IMR-90 (cell line): Measurements from ENCODE around the gene HPS6.

Experiments used
- CEBPB ChIP-seq: IDR thresholded peaks from 2 replicates; pipeline ENCODE4 v1.6.1; 2012; ENCODE audit warnings: low read depth, low read length, improper control_type of control experiment
- CHD1 ChIP-seq: IDR thresholded peaks from 2 replicates; pipeline ENCODE4 v1.6.1; 2012; ENCODE audit warnings: low read depth, low read length, improper control_type of control experiment
- CTCF ChIP-seq: conservative IDR thresholded peaks from 2 replicates; pipeline ENCODE4 v1.5.1; 2012; ENCODE audit warnings: mild to moderate bottlenecking, low read depth, low read length, improper control_type of control experiment
- FOS ChIP-seq: fragments of 150-350 bp; IDR thresholded peaks from 2 replicates; pipeline ENCODE4 v1.6.1; 2016; ENCODE audit warnings: low read depth, low read length
- MAFK ChIP-seq: IDR thresholded peaks from 2 replicates; pipeline ENCODE4 v1.6.1; 2012; ENCODE audit warnings: low read depth, low read length, improper control_type of control experiment
- MAZ ChIP-seq: IDR thresholded peaks from 2 replicates; pipeline ENCODE4 v1.6.1; 2012; ENCODE audit warnings: low read depth, mild to moderate bottlenecking, low read length, improper control_type of control experiment, moderate library complexity, borderline replicate concordance
- MXI1 ChIP-seq: IDR thresholded peaks from 2 replicates; pipeline ENCODE4 v1.6.1; 2012; ENCODE audit warnings: low read depth, mild to moderate bottlenecking, low read length, moderate library complexity, borderline replicate concordance
- POLR2A ChIP-seq: IDR thresholded peaks from 2 replicates; pipeline ENCODE4 v1.6.1; 2012; ENCODE audit warnings: mild to moderate bottlenecking, low read depth, low read length
- RAD21 ChIP-seq: IDR thresholded peaks from 2 replicates; pipeline ENCODE4 v1.6.1; 2012; ENCODE audit warnings: low read length, improper control_type of control experiment
- RCOR1 ChIP-seq: IDR thresholded peaks from 2 replicates; pipeline ENCODE4 v1.6.1; 2012; ENCODE audit warnings: mild to moderate bottlenecking, low read length, improper control_type of control experiment; ENCODE audit not compliant: insufficient replicate concordance
- RFX5 ChIP-seq: IDR thresholded peaks from 2 replicates; pipeline ENCODE4 v1.8.0; 2012; ENCODE audit warnings: low read depth, mild to moderate bottlenecking, low read length, moderate library complexity
- SMC3 ChIP-seq: fragments of 150-350 bp; IDR thresholded peaks from 2 replicates; pipeline ENCODE4 v1.6.1; 2016; ENCODE audit warnings: low read depth, mild to moderate bottlenecking, antibody characterized with exemption, low read length, moderate library complexity
- TF ChIP-seq, protein P1 (sequence below): fragments of 150-350 bp; IDR thresholded peaks from 2 replicates; pipeline ENCODE4 v1.6.1; 2016; ENCODE audit warnings: low read depth, mild to moderate bottlenecking, low read length, moderate library complexity, borderline replicate concordance

- no peak for TF ChIP-seq CTCF
- no peak for TF ChIP-seq CEBPB
- peak; percentile 85 for TF ChIP-seq MAZ
- TF ChIP-seq POLR2A = 0 out of 2 replicates have a peak, but pooled peaks have one; percentile 48
- no peak for TF ChIP-seq SMC3
- TF ChIP-seq, protein P1, sequence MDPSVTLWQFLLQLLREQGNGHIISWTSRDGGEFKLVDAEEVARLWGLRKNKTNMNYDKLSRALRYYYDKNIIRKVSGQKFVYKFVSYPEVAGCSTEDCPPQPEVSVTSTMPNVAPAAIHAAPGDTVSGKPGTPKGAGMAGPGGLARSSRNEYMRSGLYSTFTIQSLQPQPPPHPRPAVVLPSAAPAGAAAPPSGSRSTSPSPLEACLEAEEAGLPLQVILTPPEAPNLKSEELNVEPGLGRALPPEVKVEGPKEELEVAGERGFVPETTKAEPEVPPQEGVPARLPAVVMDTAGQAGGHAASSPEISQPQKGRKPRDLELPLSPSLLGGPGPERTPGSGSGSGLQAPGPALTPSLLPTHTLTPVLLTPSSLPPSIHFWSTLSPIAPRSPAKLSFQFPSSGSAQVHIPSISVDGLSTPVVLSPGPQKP = no peak
- no peak for TF ChIP-seq CHD1
- TF ChIP-seq RAD21 = no peak
- TF ChIP-seq FOS = no peak
- TF ChIP-seq MXI1 = peak; percentile 71; the same call in 1 of the 2 replicates
- TF ChIP-seq RFX5 = no peak
- 0 out of 2 replicates have a peak, but pooled peaks have one; percentile 8 for TF ChIP-seq MAFK
- TF ChIP-seq RCOR1 = no peak
These were observed 9.3 kb upstream of the HPS6 start, which contains the start of gene ARMH3 for GRCh38 chr10:102055647-102056419.
